HG02870 (cell line): ENCODE data around the gene ARF6.
"Not testable (repeated sequence)": the region's sequence is repeated elsewhere in the genome, so short reads cannot be mapped to it uniquely, and the experiment has no call there.

ENCODE experiments used
- ATAC-seq: cut with Tn5 transposase; IDR thresholded peaks from one replicate; pipeline ENCODE4 v1.9.1; 2021; ENCODE audit warnings: mild to moderate bottlenecking, moderate library complexity; ENCODE audit not compliant: unreplicated experiment

The ARF6 gene

GRCh38 chr14:49936882-49937281, 44.0 kb downstream of the ARF6 start:
- ATAC-seq, result not testable (repeated sequence)

- ATAC-seq, result not testable (repeated sequence)
Observed at GRCh38 chr14:49939215-49939614, 46.3 kb downstream of the ARF6 start.

GRCh38 chr14:49939884-49940510, 47.1 kb downstream of the ARF6 start:
- no peak for ATAC-seq

GRCh38 chr14:49940808-49941421, 48.0 kb downstream of the ARF6 start:
- ATAC-seq, result no peak

- no peak for ATAC-seq
Observed at GRCh38 chr14:49942090-49942489, 49.2 kb downstream of the ARF6 start.

- ATAC-seq, result no peak
Observed at GRCh38 chr14:49944501-49944900, 51.6 kb downstream of the ARF6 start.

GRCh38 chr14:49945448-49946319, 52.8 kb downstream of the ARF6 start:
- ATAC-seq, result no peak
